GM19438 (cell line): Measurements from ENCODE around the gene GARRE1.
"Not testable (repeated sequence)": the region's sequence is repeated elsewhere in the genome, so short reads cannot be mapped to it uniquely, and the experiment has no call there.

Experiments
- ATAC-seq: cut with Tn5 transposase; IDR thresholded peaks from one replicate; pipeline ENCODE4 v1.9.1; 2021; ENCODE audit warnings: low read depth; ENCODE audit not compliant: unreplicated experiment

Gene GARRE1

GRCh38 chr19:34231439-34231838, 22.9 kb upstream of the GARRE1 start:
- ATAC-seq = no peak

- peak; percentile 68 for ATAC-seq
Measured at GRCh38 chr19:34232566-34233481, 21.5 kb upstream of the GARRE1 start.

- no peak for ATAC-seq
Measured at GRCh38 chr19:34235425-34235940, 18.9 kb upstream of the GARRE1 start.

- no peak for ATAC-seq
Measured at GRCh38 chr19:34236035-34236987, 18.0 kb upstream of the GARRE1 start.

- ATAC-seq = no peak
Measured at GRCh38 chr19:34237283-34237682, 17.1 kb upstream of the GARRE1 start.

GRCh38 chr19:34237939-34238338, 16.4 kb upstream of the GARRE1 start:
- ATAC-seq = no peak

GRCh38 chr19:34241513-34242337, 12.6 kb upstream of the GARRE1 start:
- ATAC-seq = no peak

GRCh38 chr19:34243138-34243875, 11.0 kb upstream of the GARRE1 start:
- not testable (repeated sequence) for ATAC-seq

GRCh38 chr19:34243876-34244578, 10.3 kb upstream of the GARRE1 start:
- ATAC-seq = no peak

- no peak for ATAC-seq
Measured at GRCh38 chr19:34244611-34245299, 9.6 kb upstream of the GARRE1 start.

- no peak for ATAC-seq
Measured at GRCh38 chr19:34246340-34246739, 8.0 kb upstream of the GARRE1 start.

GRCh38 chr19:34248941-34249340, 5.4 kb upstream of the GARRE1 start:
- no peak for ATAC-seq

GRCh38 chr19:34253167-34253566, 1.2 kb upstream of the GARRE1 start:
- ATAC-seq = not testable (repeated sequence)

GRCh38 chr19:34253681-34254045, 691 bp upstream of the GARRE1 start:
- not testable (repeated sequence) for ATAC-seq

- peak; percentile 42 for ATAC-seq
Measured at GRCh38 chr19:34254698-34255432, 511 bp downstream of the GARRE1 start.

GRCh38 chr19:34255546-34255945, 1.2 kb downstream of the GARRE1 start:
- no peak for ATAC-seq

GRCh38 chr19:34256835-34257558, 2.6 kb downstream of the GARRE1 start:
- ATAC-seq = no peak
